Measurements from ENCODE around the gene CDK17. TPM values are rescaled to one million over a fixed set of nuclear protein-coding genes. Genes with fewer than 3 reads are reported as not detected.
"Not testable (repeated sequence)": the region's sequence is repeated elsewhere in the genome, so short reads cannot be mapped to it uniquely, and the experiment has no call there.

CDK17 gene
- total RNA-seq, 1 donor from 2014 or later: 124 TPM

DNA sequence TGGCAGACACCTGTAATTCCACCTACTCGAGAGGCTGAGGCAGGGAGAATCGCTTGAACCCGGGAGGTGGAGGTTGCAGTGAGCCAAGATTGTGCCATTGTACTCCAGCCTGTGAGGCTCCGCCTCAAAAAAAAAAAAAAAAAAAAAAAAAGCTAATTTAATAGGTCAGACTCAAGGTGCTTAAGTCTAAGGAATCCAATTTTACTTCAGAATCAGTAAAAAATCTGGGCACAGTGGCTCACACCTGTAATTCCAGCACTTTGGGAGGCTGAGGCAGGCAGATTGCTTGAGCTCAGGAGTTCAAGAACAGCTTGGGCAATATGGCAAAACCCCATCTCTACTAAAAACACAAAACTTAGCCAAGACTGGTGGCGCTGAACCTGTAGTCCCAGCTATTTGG is 7.0 kb downstream of the CDK17 start:
- DNase-seq (ENCODE audit: low spot score): not testable (repeated sequence)

DNA sequence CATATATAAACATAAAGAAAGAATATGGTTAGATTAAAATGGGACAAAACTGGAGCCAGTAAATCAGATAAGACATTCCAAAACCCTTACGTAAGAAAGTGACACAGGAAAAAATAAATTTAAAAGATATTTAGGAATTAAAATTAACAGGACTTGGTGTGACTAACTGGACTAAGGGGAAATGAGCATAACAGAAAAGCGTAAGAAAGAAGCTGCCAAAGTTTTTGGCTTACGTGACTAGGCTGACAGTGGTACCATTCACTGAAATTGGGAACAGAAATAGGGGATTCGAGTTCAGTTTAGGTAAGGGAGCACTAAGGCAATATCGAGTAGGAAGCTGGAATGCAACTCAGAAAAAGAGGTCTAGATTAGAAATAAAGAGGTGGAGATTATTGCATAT is 7.8 kb downstream of the CDK17 start:
- no peak for DNase-seq (ENCODE audit: low spot score)

DNA sequence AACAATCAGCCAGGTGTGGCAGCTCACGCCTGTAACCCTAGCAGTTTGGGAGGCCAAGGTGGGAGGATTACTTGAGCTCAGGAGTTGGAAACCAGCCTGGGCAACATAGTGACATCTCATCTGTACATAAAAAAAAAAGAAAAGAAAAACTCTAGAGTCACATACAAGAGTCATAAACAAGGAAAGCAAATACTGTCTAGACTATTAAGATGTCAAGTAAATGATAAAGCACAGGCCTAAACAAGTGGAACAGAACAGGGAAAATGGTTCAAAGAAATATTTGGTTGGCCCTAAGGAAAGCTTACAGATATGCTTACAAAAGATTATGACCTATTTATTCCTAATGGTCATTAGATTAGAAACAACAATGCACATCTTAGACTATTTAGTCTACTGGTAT is 12.3 kb downstream of the CDK17 start:
- no peak for DNase-seq (ENCODE audit: low spot score)

DNA sequence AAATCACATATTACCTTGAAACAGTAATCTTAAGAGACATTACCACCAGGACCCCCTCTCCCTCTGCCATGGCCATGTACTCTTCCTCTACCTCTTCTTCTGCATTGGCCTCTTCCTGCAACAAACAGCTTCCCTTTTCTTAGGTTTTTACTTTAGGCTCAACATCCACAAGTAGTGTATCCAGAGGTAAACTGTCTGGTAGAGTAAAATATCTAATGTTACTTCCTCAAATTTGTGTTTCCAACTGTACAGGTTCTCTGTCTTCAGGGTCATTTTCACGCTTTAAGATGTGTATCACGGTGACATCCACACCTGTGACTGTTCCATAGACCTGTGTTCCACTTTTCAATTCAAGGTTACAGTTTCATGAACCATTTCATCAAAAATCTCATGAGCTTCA is 13.4 kb downstream of the CDK17 start:
- no peak for DNase-seq (ENCODE audit: low spot score)

DNA sequence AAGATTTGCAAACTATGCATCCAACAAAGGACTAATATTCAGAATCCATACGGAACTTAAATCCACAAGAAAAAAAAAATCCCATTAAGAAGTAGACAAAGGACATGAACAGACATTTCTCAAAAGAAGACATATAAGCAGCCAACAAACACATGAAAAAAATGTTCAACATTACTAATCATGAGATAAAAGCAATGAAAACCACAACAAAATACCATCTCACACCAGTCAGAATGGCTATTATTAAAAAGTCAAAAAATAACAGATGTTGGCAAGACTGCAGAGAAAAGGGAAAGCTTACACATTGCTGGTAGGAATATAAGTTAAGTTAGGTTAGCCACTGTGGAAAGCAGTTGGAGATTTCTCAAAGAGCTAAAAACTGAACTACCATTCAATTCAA is 16.2 kb downstream of the CDK17 start:
- no peak for DNase-seq (ENCODE audit: low spot score)

DNA sequence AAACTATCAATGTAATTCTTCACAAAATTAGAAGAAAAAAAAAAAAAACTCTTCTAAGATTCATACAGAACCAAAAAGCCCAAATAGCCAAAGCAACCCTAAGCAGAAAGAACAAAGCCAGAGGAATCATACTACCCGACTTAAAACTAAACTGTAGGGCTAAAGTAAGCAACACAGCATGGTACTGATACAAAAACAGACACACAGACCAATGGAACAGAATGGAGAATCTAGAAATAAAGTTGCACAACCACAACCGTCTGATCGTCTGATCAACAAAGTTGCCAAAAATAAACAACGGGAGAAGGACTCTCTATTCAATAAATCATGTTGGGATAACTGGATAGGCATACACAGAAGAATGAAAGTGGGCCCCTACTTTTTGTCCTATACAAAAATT is 16.9 kb downstream of the CDK17 start:
- DNase-seq (ENCODE audit: low spot score): no peak

DNA sequence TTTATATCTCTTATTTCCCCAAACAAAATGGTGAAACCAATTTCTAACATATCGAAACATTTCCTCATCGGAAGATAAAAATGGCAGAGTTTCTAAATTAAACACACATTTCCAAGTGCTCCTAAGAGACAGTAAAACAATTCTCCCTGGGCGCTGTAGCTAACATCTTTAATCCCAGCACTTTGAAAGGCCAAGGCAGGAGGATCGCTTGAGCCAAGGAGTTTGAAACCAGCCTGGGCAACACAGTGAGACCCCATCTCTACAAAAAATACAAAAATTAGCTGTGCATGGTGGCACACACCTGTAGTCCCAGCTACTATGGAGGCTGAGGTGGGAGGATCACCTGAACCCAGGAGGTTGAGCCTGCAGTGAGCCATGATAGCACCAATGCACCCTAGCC is 20.5 kb downstream of the CDK17 start:
- DNase-seq (ENCODE audit: low spot score): not testable (repeated sequence)

DNA sequence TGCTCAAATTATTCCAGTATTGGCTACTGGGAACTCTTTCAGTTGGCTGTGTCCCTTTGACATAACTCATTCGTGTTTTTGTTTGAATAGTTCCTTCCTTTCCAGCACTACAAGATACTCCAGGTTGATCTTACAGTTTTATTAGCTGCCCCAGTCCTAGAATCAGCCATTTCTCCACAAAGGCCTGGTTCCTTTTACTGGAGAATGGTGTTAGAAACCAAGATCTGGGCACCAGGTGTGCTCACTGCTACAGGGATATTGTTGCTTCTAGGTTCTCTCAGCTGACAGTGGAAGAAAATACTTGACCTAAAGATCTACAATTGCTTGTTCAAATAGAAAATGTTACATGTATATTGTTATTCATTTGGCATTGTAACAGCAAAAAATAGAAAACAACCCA is 21.9 kb downstream of the CDK17 start:
- DNase-seq (ENCODE audit: low spot score): no peak

DNA sequence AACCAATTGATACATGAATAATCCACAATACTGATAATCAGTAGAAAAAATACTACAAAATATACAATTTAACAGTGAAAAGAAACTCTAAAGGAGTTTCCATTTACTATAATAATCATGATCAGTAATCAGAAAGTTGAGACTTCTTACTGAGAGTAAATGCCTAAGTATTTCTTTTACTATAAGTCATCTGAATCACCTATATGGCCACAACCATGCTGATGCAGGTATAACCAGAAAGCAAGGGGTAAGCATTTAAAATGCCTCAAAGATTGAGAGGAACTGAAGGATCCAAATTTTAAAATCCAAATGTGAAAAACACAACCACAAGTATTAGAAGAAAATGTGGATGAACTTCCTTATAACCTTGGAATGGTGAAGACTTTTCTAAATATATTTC is 23.4 kb downstream of the CDK17 start:
- DNase-seq (ENCODE audit: low spot score): no peak

DNA sequence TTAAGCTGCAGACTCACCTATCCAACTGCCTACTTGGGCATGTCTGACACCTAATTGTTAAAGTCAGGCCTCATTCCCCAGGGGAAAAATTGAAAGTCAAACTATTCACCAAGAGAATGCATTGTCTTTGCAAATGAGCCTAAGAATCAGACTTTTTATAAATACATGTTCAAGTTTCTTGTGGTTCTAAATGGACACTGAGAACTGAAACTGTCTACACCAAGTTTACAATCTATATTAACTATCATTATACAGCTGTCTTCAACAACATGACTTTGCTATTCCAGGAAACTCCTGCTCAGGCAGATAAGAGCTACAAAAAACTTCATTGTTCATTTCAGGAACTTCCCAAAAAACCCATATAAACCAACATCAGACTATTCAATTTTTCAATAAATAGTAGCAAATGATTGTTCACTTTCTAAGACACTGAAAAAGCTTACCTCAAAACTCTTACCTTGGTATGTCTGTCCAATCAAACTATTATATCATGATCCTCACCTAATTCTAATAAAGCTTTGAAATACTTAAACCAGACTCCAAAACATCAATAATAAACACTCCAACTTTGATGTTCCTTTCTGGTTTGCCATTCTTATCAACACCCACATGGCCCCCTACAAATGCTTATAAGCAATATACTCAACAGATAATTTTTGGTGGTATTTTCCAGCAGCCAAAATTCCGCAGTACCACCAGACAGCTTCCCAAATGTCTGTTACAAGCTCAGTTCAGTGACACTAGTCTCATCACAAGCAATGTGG is 24.2 kb downstream of the CDK17 start:
- no peak for DNase-seq (ENCODE audit: low spot score)

DNA sequence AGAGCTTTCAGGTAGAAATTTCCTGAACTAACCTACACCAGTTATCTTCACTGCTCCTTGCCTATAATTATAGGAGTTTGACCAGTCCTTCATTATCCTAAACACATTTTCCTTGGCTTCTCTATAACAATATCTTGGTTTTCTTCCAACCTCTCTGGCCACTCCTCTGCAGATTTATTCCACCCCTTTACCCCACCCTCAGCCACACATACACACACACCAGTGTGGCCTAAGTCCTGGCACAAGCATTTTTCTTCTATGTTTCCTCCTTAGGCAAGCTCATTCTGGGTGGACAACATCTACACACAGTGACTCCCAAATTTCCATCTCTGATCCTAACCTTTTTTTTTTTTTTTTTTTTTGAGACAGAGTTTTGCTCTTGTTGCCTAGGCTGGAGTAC is 25.1 kb downstream of the CDK17 start:
- no peak for DNase-seq (ENCODE audit: low spot score)

DNA sequence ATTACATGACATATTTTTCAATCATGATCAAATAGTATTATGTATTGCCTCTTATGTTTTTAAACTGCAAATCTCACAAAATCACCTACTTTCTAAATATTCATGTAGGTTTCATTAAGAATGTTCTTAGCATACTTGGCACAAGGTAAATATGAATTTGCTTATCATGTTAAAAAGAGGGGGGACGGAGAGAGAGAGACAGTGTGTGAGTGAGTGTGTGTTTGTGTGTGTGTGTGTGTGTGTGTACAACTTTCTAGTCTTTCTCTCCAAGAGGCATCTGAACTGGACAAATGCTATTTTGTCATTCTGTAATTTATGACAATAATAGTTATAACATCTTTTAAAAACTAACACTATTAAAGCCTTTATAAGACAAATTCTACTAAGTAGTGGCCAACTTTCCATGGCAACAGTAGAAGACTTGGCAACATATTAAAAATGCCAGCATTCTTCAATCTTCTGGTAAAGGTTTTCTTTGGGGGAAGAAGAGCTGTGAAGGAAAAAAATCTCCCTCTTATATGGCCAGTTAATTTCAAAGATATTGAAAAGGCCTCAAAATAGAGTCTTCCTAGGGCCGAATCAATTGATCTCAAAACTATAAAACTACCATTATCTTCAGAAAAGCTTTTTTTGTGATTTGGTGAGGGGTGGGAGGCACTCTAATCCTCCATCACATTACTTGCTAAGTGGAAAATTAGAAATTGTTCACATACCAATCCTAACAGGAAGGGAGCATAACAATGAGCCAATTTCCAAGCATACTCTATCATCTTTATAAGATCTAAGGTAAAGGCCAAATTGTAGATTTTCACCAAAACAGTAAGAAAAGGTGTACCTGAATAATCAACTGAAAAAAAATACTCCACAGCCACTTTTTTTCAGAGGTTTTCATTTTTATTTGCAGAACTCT is 28.2 kb downstream of the CDK17 start:
- DNase-seq (ENCODE audit: low spot score): no peak

DNA sequence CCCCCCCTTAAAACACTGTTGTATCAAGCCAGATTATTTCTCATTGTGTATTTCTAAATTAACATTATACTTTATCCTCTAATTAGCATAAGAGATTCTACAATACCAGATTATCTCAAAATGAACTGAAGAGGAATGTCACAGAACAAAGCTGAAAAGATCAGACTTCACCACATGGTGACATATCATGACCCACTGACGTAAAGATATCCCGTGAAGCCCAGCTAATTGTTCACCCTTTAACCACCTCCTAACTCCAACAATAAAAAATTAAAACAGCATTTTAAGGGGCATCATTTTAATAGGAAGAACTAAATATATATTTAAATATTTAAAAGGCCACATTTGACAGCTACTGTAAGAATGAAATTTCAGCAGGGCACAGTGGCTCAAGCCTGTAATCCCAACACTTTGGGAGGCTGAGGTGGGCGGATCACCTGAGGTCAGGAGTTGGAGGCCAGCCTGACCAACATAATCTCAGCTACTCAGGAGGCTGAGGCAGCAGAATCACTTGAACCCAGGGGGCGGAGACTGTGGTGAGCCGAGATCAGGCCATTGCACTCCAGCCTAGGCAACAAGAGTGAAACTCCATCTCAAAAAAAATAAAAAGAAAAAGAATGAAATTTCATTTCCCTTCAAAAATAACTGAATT is 29.0 kb downstream of the CDK17 start:
- no peak for DNase-seq (ENCODE audit: low spot score)

DNA sequence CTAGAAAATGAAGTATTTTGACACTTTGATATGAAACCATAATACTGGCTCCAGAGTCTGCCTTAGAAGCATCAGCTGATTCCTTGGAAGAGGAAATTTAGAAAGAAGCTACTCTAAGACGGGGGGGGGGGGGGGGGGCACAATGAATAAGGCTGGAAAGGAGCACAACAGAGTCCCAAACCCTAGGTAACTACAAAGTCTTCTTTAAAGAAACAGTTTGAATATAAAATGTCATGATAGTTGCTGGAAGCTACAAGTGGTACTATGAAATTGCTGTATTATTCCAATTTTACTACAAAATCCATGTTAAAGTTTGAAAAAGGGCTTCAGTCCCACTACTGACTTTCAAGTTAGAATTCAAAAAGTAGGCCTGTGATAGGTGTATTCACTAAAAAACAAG is 31.6 kb downstream of the CDK17 start:
- DNase-seq (ENCODE audit: low spot score): no peak

DNA sequence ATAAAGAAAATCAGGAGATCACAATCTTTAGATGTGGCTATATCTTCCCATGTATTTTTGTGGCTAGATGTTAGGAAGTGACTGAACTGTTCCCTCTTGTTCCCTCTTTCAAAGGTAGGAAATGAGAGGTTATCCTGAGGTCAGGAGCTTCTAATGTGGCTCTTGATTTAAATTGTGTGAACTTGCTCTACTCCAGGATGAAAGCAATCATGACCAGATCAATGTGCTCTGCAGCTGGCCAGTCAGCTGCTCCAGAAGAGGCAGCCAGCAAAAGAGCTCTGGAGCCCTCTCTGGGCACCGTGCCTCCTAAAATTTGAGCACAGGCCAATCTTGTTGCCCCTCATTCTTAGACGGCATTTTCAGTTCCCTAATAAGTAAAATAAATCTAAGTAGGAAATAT is 32.0 kb downstream of the CDK17 start:
- DNase-seq (ENCODE audit: low spot score): no peak

DNA sequence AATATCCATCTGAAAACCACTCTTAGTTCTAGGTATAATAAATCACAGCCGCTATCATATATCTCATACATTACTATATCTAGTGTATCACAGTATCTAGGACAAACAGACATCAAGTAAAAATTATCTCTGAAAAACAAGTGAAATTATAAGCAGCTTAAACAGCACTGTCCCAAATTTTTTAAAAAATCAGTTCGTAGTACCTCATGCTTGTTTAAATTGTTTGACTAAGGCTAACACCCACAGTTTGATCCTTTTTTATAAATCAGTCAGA is 33.9 kb downstream of the CDK17 start:
- DNase-seq (ENCODE audit: low spot score): no peak

DNA sequence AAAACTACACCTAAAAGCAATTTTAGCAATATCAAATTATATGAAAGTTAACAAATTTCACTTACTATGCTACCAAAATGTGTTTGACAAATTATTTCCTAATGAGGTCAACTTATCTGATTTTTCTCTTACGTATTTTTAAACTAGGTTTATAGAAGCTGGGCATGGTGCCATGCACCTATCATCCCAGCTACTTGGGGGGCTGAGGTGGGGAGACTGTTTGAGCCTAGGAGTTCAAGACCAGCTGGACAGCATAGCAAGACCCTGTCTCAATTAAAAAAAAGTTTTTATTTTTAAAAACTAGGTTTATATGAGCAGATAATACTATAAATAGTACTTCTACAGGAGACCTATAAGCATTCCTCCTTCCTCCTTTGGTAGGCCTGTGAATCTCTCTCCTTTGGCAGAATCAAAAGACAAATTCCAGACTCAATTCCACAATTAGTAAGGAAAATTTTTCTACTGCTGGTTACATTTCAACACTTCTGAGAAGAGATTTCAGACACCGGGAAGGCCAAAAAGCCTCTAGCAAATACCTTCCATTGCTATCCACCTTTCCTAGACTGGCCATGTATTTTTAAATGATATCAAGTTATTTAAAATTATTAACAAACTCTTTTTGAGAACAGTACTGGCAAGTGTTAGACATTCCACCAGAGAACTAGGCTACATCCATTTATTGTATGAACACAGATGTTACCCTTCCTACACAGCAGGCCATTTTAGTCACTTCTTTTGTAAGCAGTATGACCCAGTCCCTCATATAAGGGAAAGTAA is 34.4 kb downstream of the CDK17 start:
- peak; percentile 21 for DNase-seq (ENCODE audit: low spot score)

DNA sequence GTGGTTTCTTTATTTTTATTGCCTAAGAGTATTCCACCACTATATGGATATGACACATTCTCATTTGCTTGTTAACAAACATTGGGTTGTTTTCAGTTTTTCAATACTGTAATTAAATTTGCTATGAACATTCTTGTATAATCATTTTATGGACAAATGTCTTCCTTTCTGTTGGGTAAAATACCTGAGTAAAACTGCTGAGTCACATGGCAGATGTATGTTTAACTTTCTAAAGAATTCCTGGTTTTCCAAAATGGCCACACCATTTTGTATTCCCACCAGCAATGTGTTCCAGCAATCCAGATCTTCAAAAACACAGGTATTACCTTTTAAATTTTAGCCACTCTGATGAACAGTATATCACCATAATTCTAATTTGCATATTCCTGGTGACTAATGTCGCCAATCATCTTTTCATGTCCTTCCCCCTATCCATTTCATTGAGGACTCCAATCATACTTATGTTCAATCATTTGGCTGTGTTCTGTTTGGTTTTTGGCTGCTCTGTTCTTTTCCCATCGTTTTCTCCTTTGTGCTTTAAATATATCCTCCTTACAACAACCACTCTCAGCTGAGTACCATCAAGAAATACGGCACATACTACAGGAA is 36.0 kb downstream of the CDK17 start:
- DNase-seq (ENCODE audit: low spot score): no peak

DNA sequence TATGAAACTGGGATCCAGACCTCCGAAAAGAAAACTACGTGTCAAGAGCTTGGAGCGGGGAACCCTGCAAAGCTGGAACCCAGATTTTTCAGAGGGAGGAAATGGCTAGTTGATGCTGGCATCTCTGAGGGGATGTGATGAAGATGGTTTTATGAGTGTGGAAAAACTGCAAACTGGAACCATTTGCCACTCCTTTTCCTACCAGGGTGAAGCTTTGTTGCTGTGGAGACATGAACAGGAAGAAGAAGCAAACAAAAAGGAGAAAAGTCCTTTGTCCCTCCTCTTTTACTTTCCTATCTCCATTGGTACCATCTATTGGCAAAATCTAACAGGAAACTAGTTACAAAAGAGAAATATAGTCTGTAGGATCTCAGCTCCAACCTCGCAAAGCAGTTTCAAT is 39.2 kb downstream of the CDK17 start:
- DNase-seq (ENCODE audit: low spot score): peak; percentile 21

DNA sequence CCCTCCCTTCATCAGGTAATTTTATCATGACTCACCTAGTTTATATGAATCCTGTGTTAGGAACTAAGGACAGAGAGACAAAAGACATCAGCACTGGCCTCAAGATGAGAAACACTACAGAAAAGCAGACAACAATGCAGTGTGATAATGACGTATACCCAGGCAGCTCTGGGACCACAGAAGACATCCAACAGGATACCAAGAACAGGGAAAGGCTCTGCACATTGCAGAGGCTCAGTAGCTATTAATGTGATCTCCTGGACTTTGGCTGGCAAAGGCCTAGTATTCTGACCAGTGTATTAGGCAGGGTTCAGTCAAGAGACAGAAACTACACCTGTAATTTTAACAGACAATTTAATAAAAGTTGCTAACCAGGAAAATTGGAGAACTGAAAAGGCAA is 39.7 kb downstream of the CDK17 start:
- no peak for DNase-seq (ENCODE audit: low spot score)

DNA sequence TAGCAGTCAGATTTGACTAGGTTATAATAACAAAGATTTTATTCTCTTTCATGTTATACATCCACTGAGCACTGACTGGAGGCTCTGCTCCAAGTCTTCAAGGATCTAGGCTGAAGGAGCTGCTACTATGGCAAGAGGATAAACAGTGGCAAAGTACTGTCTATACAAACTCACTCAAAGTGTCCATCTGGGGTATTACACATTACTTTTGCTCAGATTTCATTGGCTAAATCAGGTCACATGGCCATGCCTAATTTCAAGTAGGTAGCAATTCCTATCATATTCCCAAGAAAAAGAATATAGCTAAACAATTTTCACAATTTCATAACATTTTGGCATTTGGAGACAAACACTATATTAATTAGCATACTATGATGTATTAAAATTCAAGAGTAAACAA is 40.9 kb downstream of the CDK17 start:
- DNase-seq (ENCODE audit: low spot score): no peak

DNA sequence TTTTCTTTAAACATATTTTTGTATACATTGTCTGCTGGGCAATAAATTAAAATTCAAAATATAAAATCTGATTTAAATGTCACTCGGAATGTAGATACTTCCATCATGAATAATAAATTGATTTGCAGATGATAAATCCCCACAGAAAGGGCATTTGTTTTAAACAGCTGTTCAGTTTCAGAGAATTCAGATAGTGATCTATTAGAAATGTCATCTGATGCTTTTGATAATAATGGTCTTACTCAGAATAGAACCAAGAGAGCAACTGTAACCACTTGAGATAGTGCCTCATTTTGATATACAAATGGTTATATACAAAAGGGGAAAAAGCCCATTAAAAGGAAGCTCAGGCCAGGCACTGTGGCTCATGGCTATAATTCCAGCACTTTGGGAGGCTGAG is 43.4 kb downstream of the CDK17 start:
- no peak for DNase-seq (ENCODE audit: low spot score)
